HL-60 (cell line): ENCODE results near the gene CFAP65.

Source experiments
- DNase-seq, 2 experiments: peaks; one replicate each; pipeline ENCODE4 v3.0.0-alpha.2; 2010 to 2020; ENCODE audit warnings: low read depth in 1 of 2, low spot score in 1 of 2
- H3K27ac ChIP-seq: fragments of 250-450 bp; sonication (Bioruptor Pico); replicated peaks from 2 replicates; pipeline ENCODE4 v1.5.1; 2020; ENCODE audit warnings: mild to moderate bottlenecking, moderate library complexity
- H3K27me3 ChIP-seq: fragments of 250-450 bp; sonication (Bioruptor Pico); 2 replicates; pipeline ENCODE4 v1.5.1; 2021; ENCODE audit warnings: mild to moderate bottlenecking, moderate library complexity; ENCODE audit not compliant: insufficient read depth, poor library complexity, severe bottlenecking
- H3K4me3 ChIP-seq: replicated peaks from 2 replicates; pipeline ENCODE4 v1.5.1; 2011; ENCODE audit warnings: mild to moderate bottlenecking, control low read depth, low read length; ENCODE audit not compliant: insufficient read depth
- CTCF ChIP-seq: IDR thresholded peaks from one replicate; pipeline ENCODE4 v1.5.1; 2011; ENCODE audit warnings: low read length, control low read depth, inconsistent platforms; ENCODE audit not compliant: insufficient read depth
- GABPA ChIP-seq: IDR thresholded peaks from 2 replicates; pipeline ENCODE4 v1.6.1; 2012; ENCODE audit warnings: low read depth
- POLR2AphosphoS5 ChIP-seq: IDR thresholded peaks from 2 replicates; pipeline ENCODE4 v1.6.1; 2012; ENCODE audit warnings: low read depth
- REST ChIP-seq: IDR thresholded peaks from 2 replicates; pipeline ENCODE4 v1.6.1; 2012; ENCODE audit warnings: low read depth; ENCODE audit not compliant: insufficient replicate concordance
- SPI1 ChIP-seq: IDR thresholded peaks from 2 replicates; pipeline ENCODE4 v1.6.1; 2012; ENCODE audit warnings: low read depth, mild to moderate bottlenecking, borderline replicate concordance

The CFAP65 gene

GRCh38 chr2:219059725-219060682 is 18.7 kb upstream of the CFAP65 start:
- TF ChIP-seq REST, result no peak
- TF ChIP-seq POLR2AphosphoS5, result no peak
- TF ChIP-seq GABPA, result no peak
- TF ChIP-seq SPI1, result no peak
- TF ChIP-seq CTCF, result no peak
- Histone ChIP-seq H3K27me3 (peaks cover 81% of the 10 kb centered on the region), H3K27ac (no peak overlapping the region), H3K4me3 (no peak overlapping the region)
- no peak for DNase-seq

- no peak for TF ChIP-seq REST
- TF ChIP-seq POLR2AphosphoS5, result no peak
- no peak for TF ChIP-seq SPI1
- no peak for TF ChIP-seq CTCF
- H3K27ac ChIP-seq, result no peak overlapping the region
- H3K27me3 ChIP-seq, result peaks cover 75% of the 10 kb centered on the region
- no peak for DNase-seq
- H3K4me3 ChIP-seq, result no peak overlapping the region
Observed at GRCh38 chr2:219059375-219059724, 18.0 kb upstream of the CFAP65 start.

- no peak overlapping the region for H3K4me3 ChIP-seq
- H3K27me3 ChIP-seq, result peaks cover 74% of the 10 kb centered on the region
- no peak for TF ChIP-seq REST
- no peak for DNase-seq
- H3K27ac ChIP-seq, result no peak overlapping the region
Observed at GRCh38 chr2:219058541-219059374, 17.4 kb upstream of the CFAP65 start.
